GM12872 (cell line): Measurements from ENCODE around the gene RPL36AL.

Experiments
- CTCF ChIP-seq: IDR thresholded peaks from 3 replicates; pipeline ENCODE4 v1.5.1; 2011; ENCODE audit warnings: low read depth, mild to moderate bottlenecking, low read length, moderate library complexity; ENCODE audit not compliant: insufficient read depth

Gene RPL36AL

GRCh38 chr14:49589387-49589786 is 31.0 kb downstream of the RPL36AL start:
- TF ChIP-seq CTCF = no peak

GRCh38 chr14:49586673-49587460 is 33.6 kb downstream of the RPL36AL start:
- peak; percentile 72 for TF ChIP-seq CTCF

GRCh38 chr14:49585803-49586672 is 34.4 kb downstream of the RPL36AL start, which contains the start of gene RPS29:
RPS29 (minus strand) TSS chr14:49586380; CDS start chr14:49586346, 34 bp downstream.
- no peak for TF ChIP-seq CTCF

GRCh38 chr14:49584058-49584457 is 36.4 kb downstream of the RPL36AL start:
- TF ChIP-seq CTCF = no peak

- no peak for TF ChIP-seq CTCF
Measured at GRCh38 chr14:49583629-49584028, 36.8 kb downstream of the RPL36AL start.

- no peak for TF ChIP-seq CTCF
Measured at GRCh38 chr14:49582113-49582977, 38.1 kb downstream of the RPL36AL start.
